Natural killer cell (primary cell): ENCODE results near the gene GCN1. TPM values are rescaled to one million over a fixed set of nuclear protein-coding genes. Genes with fewer than 3 reads are reported as not detected.

ENCODE experiments used
- ATAC-seq, 3 donors: fragments of 150-1000 bp in 2 of 3; fragments of 200-7000 bp in 1 of 3; cut with Tn5 transposase; 1 replicate in 1 of 3; 2 replicates in 2 of 3; pipeline ENCODE4 v1.10.0; 2021; ENCODE audit warnings: mild to moderate bottlenecking in 2 of 3, moderate library complexity in 2 of 3
- DNase-seq, 2 donors: peaks; one replicate each; pipeline versions ENCODE4 v3.0.0 to v3.0.0-alpha.2; 2013 to 2021; ENCODE audit warnings: mixed read lengths in 1 of 2
- H3K27ac ChIP-seq: one replicate; pipeline ENCODE4 v1.5.1; 2013; ENCODE audit warnings: mild to moderate bottlenecking, low read length
- H3K27me3 ChIP-seq: one replicate; pipeline ENCODE4 v1.6.1; 2013; ENCODE audit warnings: low read length; ENCODE audit not compliant: control insufficient read depth, insufficient read depth
- H3K36me3 ChIP-seq: one replicate; pipeline ENCODE4 v1.6.1; 2013; ENCODE audit warnings: low read length; ENCODE audit not compliant: control insufficient read depth, insufficient read depth
- H3K4me1 ChIP-seq: one replicate; pipeline ENCODE4 v1.6.1; 2013; ENCODE audit warnings: low read length; ENCODE audit not compliant: control insufficient read depth, insufficient read depth
- H3K4me3 ChIP-seq: one replicate; pipeline ENCODE4 v1.5.1; 2013; ENCODE audit warnings: low read length
- H3K9me3 ChIP-seq: one replicate; pipeline ENCODE4 v1.6.1; 2013; ENCODE audit warnings: low read length; ENCODE audit not compliant: control insufficient read depth, insufficient read depth
- H3K27ac Mint-ChIP-seq, 2 donors: one replicate each; pipeline ENCODE4 v1.8.0; 2022; ENCODE audit warnings: mild to moderate bottlenecking in 2 of 2, mixed read lengths in 2 of 2, moderate library complexity in 1 of 2
- H3K27me3 Mint-ChIP-seq, 2 donors: one replicate each; pipeline ENCODE4 v1.8.0; 2022; ENCODE audit warnings: low read depth in 2 of 2, mixed read lengths in 2 of 2
- H3K36me3 Mint-ChIP-seq: one replicate; pipeline ENCODE4 v1.8.0; 2022; ENCODE audit warnings: mixed read lengths
- H3K4me1 Mint-ChIP-seq, 2 donors: one replicate each; pipeline ENCODE4 v1.8.0; 2022; ENCODE audit warnings: mixed read lengths in 2 of 2
- H3K4me3 Mint-ChIP-seq: one replicate; pipeline ENCODE4 v1.8.0; 2022; ENCODE audit warnings: mild to moderate bottlenecking, moderate library complexity, mixed read lengths
- H3K9me3 Mint-ChIP-seq, 2 donors: one replicate each; pipeline ENCODE4 v1.8.0; 2022; ENCODE audit warnings: mixed read lengths in 2 of 2
- CTCF ChIP-seq: fragments of 200-600 bp; IDR thresholded peaks from one replicate; pipeline ENCODE4 v1.8.0; 2022; ENCODE audit warnings: antibody characterized with exemption
- WGBS: methylation state at CpG from one replicate; pipeline ENCODE4 v1.1.7; 2013; ENCODE audit warnings: missing lambda C conversion rate; ENCODE audit not compliant: insufficient coverage; 5-methylcytosine and 5-hydroxymethylcytosine counted together
- intact Hi-C: fragments of 100-400 bp; cut with micrococcal nuclease; formaldehyde crosslinking; loops from one replicate; pipeline ENCODE4 v1.14.2; 2022
- total RNA-seq, 4 donors: library from RNA; stranded (reverse); fragments of 120-200 nt in 1 of 4; gene quantifications; one replicate each; pipeline versions ENCODE4 v1.2.3 to v1.2.4, GENCODE V29; 2013 to 2022

Gene GCN1
- total RNA-seq, 3 donors from 2014 or later (not counting 1 experiment from before 2014, with no cell fraction given): 119 to 141 (median 120) TPM

- Histone ChIP-seq H3K27me3 (no peaks in the 10 kb centered on the region), H3K36me3 (peaks cover 41% of the 10 kb centered on the region), H3K4me3 (no peak overlapping the region), H3K9me3 (no peaks in the 10 kb centered on the region), H3K4me1 (peaks cover 22% of the 10 kb centered on the region), H3K27ac (no peak overlapping the region)
- no peaks in the 10 kb centered on the region for H3K36me3 Mint-ChIP-seq
- 93% methylated on average over 23 of the region's 23 CpGs for WGBS
- no peak for TF ChIP-seq CTCF
- intact Hi-C loops: no loop called here
- H3K27ac Mint-ChIP-seq: peak overlapping the region in 1 of 2 donors; percentile 1
- DNase-seq (no peak), ATAC-seq (no peak)
- H3K4me3 Mint-ChIP-seq: peak overlapping the region; percentile 21
- peaks cover 8 to 28% of the 10 kb centered on the region in 2 donors for H3K4me1 Mint-ChIP-seq
- H3K9me3 Mint-ChIP-seq: no peaks in the 10 kb centered on the region
- no peaks in the 10 kb centered on the region for H3K27me3 Mint-ChIP-seq
These were observed 101.8 kb downstream of the GCN1 start for GRCh38 chr12:120092551-120093335.

GRCh38 chr12:120091371-120092090 lies 103.0 kb downstream of the GCN1 start:
- no peak for ATAC-seq
- Histone ChIP-seq H3K4me3 (no peak overlapping the region), H3K4me1 (peaks cover 32% of the 10 kb centered on the region), H3K27me3 (no peaks in the 10 kb centered on the region), H3K36me3 (peaks cover 29% of the 10 kb centered on the region), H3K9me3 (no peaks in the 10 kb centered on the region), H3K27ac (no peak overlapping the region)
- no peak for DNase-seq
- no peaks in the 10 kb centered on the region for H3K27me3 Mint-ChIP-seq
- H3K27ac Mint-ChIP-seq: peak overlapping the region; percentile 12 to 76
- H3K36me3 Mint-ChIP-seq: no peaks in the 10 kb centered on the region
- no peaks in the 10 kb centered on the region for H3K9me3 Mint-ChIP-seq
- no peak for TF ChIP-seq CTCF
- 92% methylated on average over 12 of the region's 12 CpGs for WGBS
- intact Hi-C loops: no loop called here
- no peak overlapping the region for H3K4me3 Mint-ChIP-seq
- peaks cover 20 to 41% of the 10 kb centered on the region in 2 donors for H3K4me1 Mint-ChIP-seq

- H3K27ac ChIP-seq: no peak overlapping the region
- Mint-ChIP-seq H3K4me3 (no peak overlapping the region), H3K4me1 (peaks cover 21 to 42% of the 10 kb centered on the region in 2 donors), H3K27ac (peak overlapping the region; percentile 12 to 76), H3K9me3 (no peaks in the 10 kb centered on the region), H3K27me3 (no peaks in the 10 kb centered on the region), H3K36me3 (no peaks in the 10 kb centered on the region)
- intact Hi-C loops: no loop called here
- peaks cover 22% of the 10 kb centered on the region for H3K36me3 ChIP-seq
- H3K9me3 ChIP-seq: no peaks in the 10 kb centered on the region
- H3K27me3 ChIP-seq: no peaks in the 10 kb centered on the region
- WGBS: 98% methylated on average over 18 of the region's 19 CpGs
- no peak overlapping the region for H3K4me3 ChIP-seq
- no peak for ATAC-seq
- TF ChIP-seq CTCF: no peak
- no peak for DNase-seq
- peaks cover 32% of the 10 kb centered on the region for H3K4me1 ChIP-seq
These were observed 103.8 kb downstream of the GCN1 start for GRCh38 chr12:120090626-120091295.
